NOMO-1 treated with DMSO at 0.1 percent for 48 hours (cell line): ENCODE results near the gene LY86.

Experiments used
- DNase-seq: peaks from one replicate; lab custom pipeline; 2025; ENCODE audit not compliant: unreplicated experiment; lab: John Stamatoyannopoulos, UW

Gene LY86

DNA sequence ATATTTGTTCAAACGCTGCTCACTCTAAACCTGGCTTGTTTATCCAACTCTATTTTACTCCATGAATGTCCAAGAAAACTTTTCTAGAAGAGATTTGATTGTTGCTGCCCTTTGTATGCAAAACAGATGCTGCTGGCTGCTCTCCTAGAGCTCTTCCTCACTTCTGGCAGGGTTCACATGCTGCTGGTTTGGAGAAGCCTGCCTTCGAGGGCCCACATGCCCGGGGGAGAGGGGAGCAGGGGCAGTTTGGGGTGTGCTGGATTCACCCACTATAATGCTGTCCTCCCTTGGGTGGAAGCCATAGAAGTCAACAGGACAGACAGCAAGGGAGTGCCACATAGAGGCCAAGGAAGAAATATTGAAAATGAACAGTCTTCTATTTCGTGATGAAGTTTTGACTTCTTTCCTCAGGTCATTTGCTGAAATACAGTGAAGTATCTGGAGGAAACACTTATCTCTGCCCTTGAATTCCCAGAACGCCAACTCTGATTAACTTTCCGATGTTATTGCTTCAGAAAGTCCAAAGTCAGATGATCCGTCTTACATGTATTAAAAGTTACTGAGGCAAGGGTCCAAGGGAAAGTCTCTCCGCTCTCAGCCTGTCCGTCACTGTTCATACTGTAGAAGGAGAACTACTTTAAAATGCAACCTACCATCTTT is 32.4 kb downstream of the LY86 start:
- no peak for DNase-seq

DNA sequence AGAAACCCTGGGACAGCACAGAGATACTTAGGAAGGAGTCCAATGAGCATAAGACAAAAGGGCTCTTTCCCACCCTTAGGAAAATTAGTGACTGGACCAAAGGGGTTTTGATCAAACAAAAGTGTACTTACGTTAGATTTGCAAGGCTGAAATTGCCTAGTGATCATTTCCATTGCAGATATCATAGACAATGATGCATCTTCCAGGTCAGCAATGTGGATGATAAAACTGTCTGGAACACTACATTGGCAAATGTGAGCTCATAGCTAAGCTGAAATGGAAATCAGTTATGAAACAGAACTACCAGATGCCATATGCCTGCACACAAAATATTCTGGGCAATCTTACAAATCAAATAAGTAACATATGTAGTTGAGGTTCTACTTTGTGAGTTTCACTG is 34.0 kb downstream of the LY86 start:
- no peak for DNase-seq

- DNase-seq = no peak
Observed at GRCh38 chr6:6623553-6623952, 35.0 kb downstream of the LY86 start.

GRCh38 chr6:6624269-6624990 is 35.9 kb downstream of the LY86 start:
- no peak for DNase-seq

GRCh38 chr6:6626187-6626586 is 37.7 kb downstream of the LY86 start:
- DNase-seq = no peak

DNA sequence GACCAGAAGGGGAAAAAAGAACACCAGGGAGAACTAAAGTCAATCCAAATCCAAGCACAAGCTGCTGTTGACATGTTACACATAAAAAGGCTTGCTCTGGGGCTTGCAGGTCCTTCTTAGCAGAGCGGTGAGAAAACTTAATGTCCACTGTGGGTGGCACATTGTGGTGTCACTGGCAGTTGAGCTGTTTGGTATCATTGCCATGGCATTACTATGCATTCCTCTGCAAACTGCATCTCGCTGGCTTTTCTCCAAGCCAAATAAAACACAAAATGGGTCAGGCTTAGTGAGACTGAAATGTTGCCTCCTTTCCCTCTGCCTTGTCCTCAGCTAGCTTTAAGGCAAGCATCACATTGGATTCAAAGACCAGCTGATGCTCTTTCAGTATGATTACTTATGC is 40.9 kb downstream of the LY86 start:
- no peak for DNase-seq

DNA sequence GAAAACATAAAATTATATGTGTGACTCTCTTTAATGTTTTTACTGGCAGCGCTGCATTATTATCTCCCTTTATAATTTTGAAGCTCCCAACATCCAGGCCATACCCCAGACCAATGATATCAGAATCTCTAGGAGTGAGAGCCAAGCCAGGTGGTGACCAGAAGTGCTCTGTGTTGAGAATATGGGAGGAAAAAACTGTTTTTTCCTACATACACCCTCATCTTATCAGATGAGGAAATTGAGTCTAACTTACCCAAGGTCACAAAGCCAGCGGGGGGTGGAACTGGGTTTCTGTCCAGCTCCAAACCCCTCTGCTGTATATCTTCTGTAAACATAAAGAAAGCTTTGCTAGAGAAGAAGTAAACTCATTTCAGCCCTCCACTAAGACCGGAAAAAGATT is 42.5 kb downstream of the LY86 start:
- no peak for DNase-seq

- no peak for DNase-seq
Observed at GRCh38 chr6:6631534-6632276, 43.2 kb downstream of the LY86 start.

- no peak for DNase-seq
Observed at GRCh38 chr6:6633898-6634734, 45.6 kb downstream of the LY86 start.

- DNase-seq = no peak
Observed at GRCh38 chr6:6634735-6635075, 46.2 kb downstream of the LY86 start.

DNA sequence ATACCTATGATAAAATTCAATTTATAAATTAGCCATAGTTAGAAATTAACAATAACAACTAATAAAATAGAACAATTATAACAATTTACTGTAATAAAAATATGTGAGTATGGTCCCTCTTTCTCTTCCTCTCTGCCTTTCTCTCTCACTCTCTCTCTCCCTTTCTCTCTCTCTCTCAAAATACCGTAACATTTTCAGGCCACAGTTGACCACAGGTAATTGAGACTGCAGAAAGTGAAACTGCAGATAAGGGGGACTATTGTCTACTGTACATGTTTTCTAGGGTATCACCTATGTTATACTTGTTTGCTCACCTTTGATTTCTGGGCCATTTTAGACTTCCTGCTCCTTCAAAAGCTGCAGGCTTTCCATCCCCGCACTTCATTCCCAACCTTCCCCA is 46.8 kb downstream of the LY86 start:
- DNase-seq = no peak

DNA sequence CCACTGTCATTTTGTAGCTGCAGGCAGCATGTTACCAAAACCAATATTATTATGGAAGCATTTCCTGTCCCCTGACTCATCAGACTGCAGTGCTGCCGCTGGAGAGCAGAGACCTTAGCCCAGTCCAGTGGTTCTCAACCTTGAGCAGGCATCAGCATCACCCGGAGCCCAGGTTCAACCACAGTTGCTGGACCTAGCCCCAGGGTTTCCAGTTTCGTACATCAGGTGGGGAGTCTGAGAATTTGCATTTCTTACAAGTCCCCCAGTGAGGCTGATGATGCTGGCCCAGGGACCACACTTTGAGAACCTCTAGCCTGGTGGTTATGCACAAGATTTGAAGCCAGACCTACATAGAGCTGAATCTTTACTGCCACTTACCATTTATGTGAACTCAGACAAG is 47.3 kb downstream of the LY86 start:
- DNase-seq = no peak

DNA sequence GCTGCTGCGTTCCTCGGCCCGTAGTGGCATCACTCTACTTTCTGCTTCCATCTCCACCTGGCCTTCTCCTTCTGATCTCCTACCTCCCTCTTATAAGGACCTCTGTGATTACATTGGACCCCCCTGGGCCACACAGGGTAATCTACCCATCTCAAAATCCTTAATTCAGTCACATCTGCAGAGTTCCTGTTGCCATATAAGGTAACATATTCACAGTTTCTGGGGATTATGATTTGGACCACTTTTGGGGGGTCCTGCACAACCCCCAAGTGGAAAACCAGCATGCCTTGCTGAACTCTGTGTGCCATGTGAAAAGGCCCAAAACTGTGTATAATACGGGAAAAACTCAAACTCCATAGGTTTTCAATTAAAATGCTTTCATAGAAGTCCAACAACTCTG is 51.1 kb downstream of the LY86 start:
- DNase-seq = no peak

- DNase-seq = no peak
Observed at GRCh38 chr6:6640926-6641325, 52.4 kb downstream of the LY86 start.

DNA sequence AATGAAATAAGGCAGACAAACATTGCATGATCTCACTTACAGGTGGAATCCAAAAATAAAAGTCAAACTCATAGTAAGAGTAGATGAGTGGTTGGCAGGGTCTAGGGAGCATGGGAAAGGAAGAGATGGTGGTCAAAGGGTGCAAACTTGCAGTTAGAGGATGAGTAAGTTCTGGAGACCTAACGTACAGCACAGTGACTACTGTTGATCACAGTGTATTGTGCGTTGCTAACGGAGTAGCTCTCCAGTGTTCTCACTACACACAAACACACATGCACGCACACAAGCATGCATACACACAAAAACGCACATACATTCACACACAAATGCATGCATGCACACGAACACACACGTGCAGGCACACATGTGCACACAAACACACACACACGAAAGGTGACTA is 54.9 kb downstream of the LY86 start:
- DNase-seq = no peak

GRCh38 chr6:6645261-6645917 is 56.9 kb downstream of the LY86 start:
- no peak for DNase-seq

- DNase-seq = no peak
Observed at GRCh38 chr6:6646384-6646783, 57.9 kb downstream of the LY86 start.

DNA sequence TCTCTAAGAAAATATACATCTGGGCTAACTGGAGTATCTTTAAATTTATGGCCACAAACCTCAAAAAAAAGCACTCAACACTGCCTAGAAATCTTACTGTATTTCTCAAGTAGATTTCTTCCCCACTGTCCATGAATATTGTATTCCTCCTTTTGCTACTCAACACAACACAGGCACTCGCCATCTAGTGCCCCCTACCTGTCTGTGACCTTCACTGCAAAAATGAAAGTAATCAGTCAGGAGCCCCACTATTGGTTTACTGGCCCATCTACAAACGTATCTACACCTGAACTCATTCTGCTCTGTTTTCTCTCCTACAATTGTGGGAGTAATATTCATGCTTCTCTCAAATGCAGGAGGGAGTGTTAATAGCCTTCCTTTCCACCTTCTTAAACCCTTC is 58.3 kb downstream of the LY86 start:
- no peak for DNase-seq

DNA sequence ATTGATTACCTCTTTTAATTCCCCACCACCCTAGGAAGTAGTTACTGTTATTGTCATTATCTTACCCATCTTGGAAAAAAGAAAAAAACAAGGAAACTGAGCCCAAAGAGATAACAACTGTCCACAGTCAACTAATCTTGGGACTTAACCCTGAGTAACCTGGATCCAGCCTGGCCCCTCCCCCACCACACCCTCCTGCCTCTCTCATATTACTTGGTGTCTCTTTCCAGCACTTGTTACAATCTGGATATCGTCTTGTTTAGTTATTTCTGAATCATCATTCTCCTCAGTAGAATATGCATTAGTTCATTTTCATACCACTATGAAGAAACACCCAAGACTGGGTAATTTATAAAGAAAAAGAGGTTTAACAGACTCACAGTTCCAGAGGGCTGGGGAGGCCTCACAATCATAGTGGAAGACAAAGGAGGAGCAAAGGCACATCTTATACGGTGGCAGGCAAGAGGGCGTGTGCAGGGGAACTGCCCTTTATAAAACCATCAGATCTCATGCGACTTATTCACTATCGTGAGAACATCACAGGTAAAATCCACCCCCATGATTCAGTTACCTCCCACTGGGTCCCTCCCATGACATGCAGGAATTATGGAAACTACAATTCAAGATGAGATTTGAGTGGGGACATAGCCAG is 60.3 kb downstream of the LY86 start:
- DNase-seq = no peak

- no peak for DNase-seq
Observed at GRCh38 chr6:6649824-6650349, 61.4 kb downstream of the LY86 start.
